K562 (cell line): Measurements from ENCODE around the gene TSEN34. TPM values are rescaled to one million over a fixed set of nuclear protein-coding genes. Genes with fewer than 3 reads are reported as not detected.

Source experiments
- FOXA1 ChIP-seq: fragments of 450-650 bp; IDR thresholded peaks from 2 replicates; pipeline ENCODE4 v1.6.1; 2016; ENCODE audit warnings: mild to moderate bottlenecking, borderline replicate concordance
- GABPB2 ChIP-seq: fragments of 250-450 bp; sonication (Bioruptor Pico); conservative IDR thresholded peaks from 2 replicates; pipeline ENCODE4 v1.5.1; 2021; ENCODE audit warnings: mild to moderate bottlenecking
- GATA2 ChIP-seq: sonication (generic); formaldehyde crosslinking; IDR thresholded peaks from 2 replicates; pipeline ENCODE4 v1.4.0; 2020; ENCODE audit warnings: mild to moderate bottlenecking, missing genetic modification reagents
- HDAC3 ChIP-seq: fragments of 450-650 bp; IDR thresholded peaks from 2 replicates; pipeline ENCODE4 v1.6.1; 2018; ENCODE audit warnings: borderline replicate concordance, mild to moderate bottlenecking, moderate library complexity; ENCODE audit not compliant: partially characterized antibody
- KLF1 ChIP-seq: fragments of 450-650 bp; IDR thresholded peaks from 2 replicates; pipeline ENCODE4 v1.6.1; 2016; ENCODE audit warnings: missing genetic modification characterization, missing compliant biosample characterization
- NCOR1 ChIP-seq: fragments of 450-650 bp; IDR thresholded peaks from 2 replicates; pipeline ENCODE4 v1.6.1; 2016; ENCODE audit warnings: mild to moderate bottlenecking, moderate library complexity
- NR2C1 ChIP-seq, 2 experiments: fragments of 450-650 bp; IDR thresholded peaks; 2 replicates each; pipeline ENCODE4 v1.6.1; 2017; ENCODE audit warnings: mild to moderate bottlenecking in 2 of 2, antibody characterized with exemption in 1 of 2, inconsistent platforms in 1 of 2, missing compliant biosample characterization in 1 of 2, missing genetic modification characterization in 1 of 2
- PCBP2 ChIP-seq: fragments of 200-400 bp; formaldehyde crosslinking; IDR thresholded peaks from 2 replicates; pipeline ENCODE4 v1.6.1; 2018; ENCODE audit warnings: low read length, low read depth, mild to moderate bottlenecking, moderate library complexity; ENCODE audit not compliant: poor library complexity, severe bottlenecking
- PHTF2 ChIP-seq: fragments of 250-450 bp; sonication (Bioruptor Pico); IDR thresholded peaks from 2 replicates; pipeline ENCODE4 v1.5.0; 2021; ENCODE audit warnings: mild to moderate bottlenecking
- RBM14 ChIP-seq: fragments of 200-400 bp; formaldehyde crosslinking; IDR thresholded peaks from 2 replicates; pipeline ENCODE4 v1.6.1; 2018; ENCODE audit warnings: low read depth, mild to moderate bottlenecking, low read length, moderate library complexity, borderline replicate concordance; ENCODE audit not compliant: insufficient read depth
- SOX6 ChIP-seq: fragments of 450-650 bp; IDR thresholded peaks from 2 replicates; pipeline ENCODE4 v1.6.1; 2014; ENCODE audit warnings: mild to moderate bottlenecking
- ZNF165 ChIP-seq: fragments of 250-450 bp; sonication (Bioruptor Pico); IDR thresholded peaks from 2 replicates; pipeline ENCODE4 v1.4.0; 2020; ENCODE audit warnings: borderline replicate concordance
- ZNF507 ChIP-seq: conservative IDR thresholded peaks from 2 replicates; pipeline ENCODE4 v1.6.1; 2017; ENCODE audit warnings: missing genetic modification characterization, missing compliant biosample characterization
- polyA plus RNA-seq, 8 experiments: library from polyadenylated mRNA; depleted of rRNA in 4 of 8; stranded (reverse) in 5 of 8; unstranded in 3 of 8; fragments of >200 nt; fragmentation: Nextera tagmentation in 2 of 8; fragmentation: Illumina TruSeq in 1 of 8; extraction: Ambion mirVana in 2 of 8; extraction: Trizol in 1 of 8; gene quantifications; 2 replicates each; pipeline versions ENCODE4 v1.2.1 to v1.2.3, GENCODE V29; 2011 to 2014; ENCODE audit warnings: inconsistent platforms in 1 of 8, missing spikeins in 1 of 8
- total RNA-seq, 7 experiments: library from RNA; depleted of rRNA in 6 of 7; stranded (reverse); fragments of >200 nt in 6 of 7; fragmentation: Illumina TruSeq in 2 of 7; extraction: Trizol in 2 of 7; gene quantifications; 2 replicates each; pipeline versions ENCODE4 v1.2.1 to v1.2.3, GENCODE V29; 2011 to 2021; ENCODE audit warnings: low replicate concordance in 1 of 7
- TF ChIP-seq, protein P1 (sequence below): fragments of 200-800 bp; sonication (Bioruptor generic); IDR thresholded peaks from 2 replicates; pipeline ENCODE4 v1.6.1; 2016; ENCODE audit warnings: missing genetic modification characterization, missing compliant biosample characterization
- TF ChIP-seq, protein P2 (sequence below), 2 experiments: fragments of 450-650 bp; conservative IDR thresholded peaks; 2 replicates each; pipeline ENCODE4 v1.6.1; 2017; ENCODE audit warnings: mild to moderate bottlenecking in 2 of 2, moderate library complexity in 2 of 2
- TF ChIP-seq, protein P3 (sequence below): sonication (generic); formaldehyde crosslinking; IDR thresholded peaks from 2 replicates; pipeline ENCODE4 v1.8.1; 2023; ENCODE audit warnings: mild to moderate bottlenecking, missing genetic modification reagents, moderate library complexity
- TF ChIP-seq, protein P4 (sequence below): sonication (generic); formaldehyde crosslinking; IDR thresholded peaks from 2 replicates; pipeline ENCODE4 v1.8.1; 2023; ENCODE audit warnings: mild to moderate bottlenecking, missing genetic modification reagents

Gene TSEN34
- total and polyA plus RNA-seq, 9 of the 15 experiments (the other 6 are each of a cell fraction or from before 2014, with no cell fraction given): 3.1 to 57.6 (median 29.5) TPM

DNA sequence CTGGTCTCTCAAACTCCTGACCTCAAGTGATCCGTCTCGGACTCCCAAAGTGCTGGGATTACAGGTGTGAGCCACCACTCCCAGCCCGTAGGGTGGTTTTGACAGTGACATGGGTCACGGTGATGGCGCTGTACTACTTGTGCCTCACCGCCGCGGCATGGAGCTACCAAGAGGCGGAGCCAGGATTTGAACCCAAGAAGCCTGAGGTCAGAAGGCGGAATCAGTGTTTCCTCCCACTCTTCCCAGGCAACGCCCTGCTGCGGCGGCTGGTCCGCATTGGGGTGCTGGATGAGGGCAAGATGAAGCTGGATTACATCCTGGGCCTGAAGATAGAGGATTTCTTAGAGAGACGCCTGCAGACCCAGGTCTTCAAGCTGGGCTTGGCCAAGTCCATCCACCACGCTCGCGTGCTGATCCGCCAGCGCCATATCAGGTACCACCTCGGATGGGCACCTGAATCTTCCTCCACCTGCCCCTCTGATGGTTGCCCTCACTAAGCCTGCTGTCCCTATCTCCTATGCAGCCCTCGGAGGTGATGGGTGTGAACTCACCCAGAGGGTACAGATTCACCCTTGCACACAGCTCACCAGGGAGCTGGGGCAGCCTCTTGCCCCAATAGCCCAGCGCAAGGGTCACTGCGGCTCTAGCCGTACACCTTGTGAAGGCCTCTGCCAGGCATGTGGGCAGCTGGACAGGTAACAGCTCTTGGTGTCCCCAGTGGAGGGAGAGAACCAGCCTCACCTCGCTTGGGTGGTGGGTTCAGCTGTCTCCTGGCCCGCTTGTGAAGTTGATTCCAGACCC lies 15.1 kb downstream of the TSEN34 start (continued):
- TF ChIP-seq, protein P1, sequence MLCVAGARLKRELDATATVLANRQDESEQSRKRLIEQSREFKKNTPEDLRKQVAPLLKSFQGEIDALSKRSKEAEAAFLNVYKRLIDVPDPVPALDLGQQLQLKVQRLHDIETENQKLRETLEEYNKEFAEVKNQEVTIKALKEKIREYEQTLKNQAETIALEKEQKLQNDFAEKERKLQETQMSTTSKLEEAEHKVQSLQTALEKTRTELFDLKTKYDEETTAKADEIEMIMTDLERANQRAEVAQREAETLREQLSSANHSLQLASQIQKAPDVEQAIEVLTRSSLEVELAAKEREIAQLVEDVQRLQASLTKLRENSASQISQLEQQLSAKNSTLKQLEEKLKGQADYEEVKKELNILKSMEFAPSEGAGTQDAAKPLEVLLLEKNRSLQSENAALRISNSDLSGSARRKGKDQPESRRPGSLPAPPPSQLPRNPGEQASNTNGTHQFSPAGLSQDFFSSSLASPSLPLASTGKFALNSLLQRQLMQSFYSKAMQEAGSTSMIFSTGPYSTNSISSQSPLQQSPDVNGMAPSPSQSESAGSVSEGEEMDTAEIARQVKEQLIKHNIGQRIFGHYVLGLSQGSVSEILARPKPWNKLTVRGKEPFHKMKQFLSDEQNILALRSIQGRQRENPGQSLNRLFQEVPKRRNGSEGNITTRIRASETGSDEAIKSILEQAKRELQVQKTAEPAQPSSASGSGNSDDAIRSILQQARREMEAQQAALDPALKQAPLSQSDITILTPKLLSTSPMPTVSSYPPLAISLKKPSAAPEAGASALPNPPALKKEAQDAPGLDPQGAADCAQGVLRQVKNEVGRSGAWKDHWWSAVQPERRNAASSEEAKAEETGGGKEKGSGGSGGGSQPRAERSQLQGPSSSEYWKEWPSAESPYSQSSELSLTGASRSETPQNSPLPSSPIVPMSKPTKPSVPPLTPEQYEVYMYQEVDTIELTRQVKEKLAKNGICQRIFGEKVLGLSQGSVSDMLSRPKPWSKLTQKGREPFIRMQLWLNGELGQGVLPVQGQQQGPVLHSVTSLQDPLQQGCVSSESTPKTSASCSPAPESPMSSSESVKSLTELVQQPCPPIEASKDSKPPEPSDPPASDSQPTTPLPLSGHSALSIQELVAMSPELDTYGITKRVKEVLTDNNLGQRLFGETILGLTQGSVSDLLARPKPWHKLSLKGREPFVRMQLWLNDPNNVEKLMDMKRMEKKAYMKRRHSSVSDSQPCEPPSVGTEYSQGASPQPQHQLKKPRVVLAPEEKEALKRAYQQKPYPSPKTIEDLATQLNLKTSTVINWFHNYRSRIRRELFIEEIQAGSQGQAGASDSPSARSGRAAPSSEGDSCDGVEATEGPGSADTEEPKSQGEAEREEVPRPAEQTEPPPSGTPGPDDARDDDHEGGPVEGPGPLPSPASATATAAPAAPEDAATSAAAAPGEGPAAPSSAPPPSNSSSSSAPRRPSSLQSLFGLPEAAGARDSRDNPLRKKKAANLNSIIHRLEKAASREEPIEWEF: no peak
- TF ChIP-seq GABPB2 (CRISPR knock-in tag): no peak
- TF ChIP-seq KLF1 (tag): peak; percentile 34; the same call in 1 of the 2 replicates
- TF ChIP-seq GATA2 (CRISPR knock-in tag): no peak
- TF ChIP-seq PHTF2 (CRISPR knock-in tag): no peak
- no peak for TF ChIP-seq PCBP2
- no peak for TF ChIP-seq HDAC3
- TF ChIP-seq, protein P2, sequence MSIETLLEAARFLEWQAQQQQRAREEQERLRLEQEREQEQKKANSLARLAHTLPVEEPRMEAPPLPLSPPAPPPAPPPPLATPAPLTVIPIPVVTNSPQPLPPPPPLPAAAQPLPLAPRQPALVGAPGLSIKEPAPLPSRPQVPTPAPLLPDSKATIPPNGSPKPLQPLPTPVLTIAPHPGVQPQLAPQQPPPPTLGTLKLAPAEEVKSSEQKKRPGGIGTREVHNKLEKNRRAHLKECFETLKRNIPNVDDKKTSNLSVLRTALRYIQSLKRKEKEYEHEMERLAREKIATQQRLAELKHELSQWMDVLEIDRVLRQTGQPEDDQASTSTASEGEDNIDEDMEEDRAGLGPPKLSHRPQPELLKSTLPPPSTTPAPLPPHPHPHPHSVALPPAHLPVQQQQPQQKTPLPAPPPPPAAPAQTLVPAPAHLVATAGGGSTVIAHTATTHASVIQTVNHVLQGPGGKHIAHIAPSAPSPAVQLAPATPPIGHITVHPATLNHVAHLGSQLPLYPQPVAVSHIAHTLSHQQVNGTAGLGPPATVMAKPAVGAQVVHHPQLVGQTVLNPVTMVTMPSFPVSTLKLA (conservative IDR thresholded peaks at IDR 0.05): 0 out of 4 replicates have a peak, but pooled peaks of 1 of the 2 experiments have one; percentile 30
- no peak for TF ChIP-seq ZNF165 (CRISPR knock-in tag)
- no peak for TF ChIP-seq RBM14
- TF ChIP-seq, protein P3, sequence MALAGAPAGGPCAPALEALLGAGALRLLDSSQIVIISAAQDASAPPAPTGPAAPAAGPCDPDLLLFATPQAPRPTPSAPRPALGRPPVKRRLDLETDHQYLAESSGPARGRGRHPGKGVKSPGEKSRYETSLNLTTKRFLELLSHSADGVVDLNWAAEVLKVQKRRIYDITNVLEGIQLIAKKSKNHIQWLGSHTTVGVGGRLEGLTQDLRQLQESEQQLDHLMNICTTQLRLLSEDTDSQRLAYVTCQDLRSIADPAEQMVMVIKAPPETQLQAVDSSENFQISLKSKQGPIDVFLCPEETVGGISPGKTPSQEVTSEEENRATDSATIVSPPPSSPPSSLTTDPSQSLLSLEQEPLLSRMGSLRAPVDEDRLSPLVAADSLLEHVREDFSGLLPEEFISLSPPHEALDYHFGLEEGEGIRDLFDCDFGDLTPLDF (CRISPR knock-in tag): 0 out of 2 replicates have a peak, but pooled peaks have one; percentile 62
- TF ChIP-seq, protein P4, sequence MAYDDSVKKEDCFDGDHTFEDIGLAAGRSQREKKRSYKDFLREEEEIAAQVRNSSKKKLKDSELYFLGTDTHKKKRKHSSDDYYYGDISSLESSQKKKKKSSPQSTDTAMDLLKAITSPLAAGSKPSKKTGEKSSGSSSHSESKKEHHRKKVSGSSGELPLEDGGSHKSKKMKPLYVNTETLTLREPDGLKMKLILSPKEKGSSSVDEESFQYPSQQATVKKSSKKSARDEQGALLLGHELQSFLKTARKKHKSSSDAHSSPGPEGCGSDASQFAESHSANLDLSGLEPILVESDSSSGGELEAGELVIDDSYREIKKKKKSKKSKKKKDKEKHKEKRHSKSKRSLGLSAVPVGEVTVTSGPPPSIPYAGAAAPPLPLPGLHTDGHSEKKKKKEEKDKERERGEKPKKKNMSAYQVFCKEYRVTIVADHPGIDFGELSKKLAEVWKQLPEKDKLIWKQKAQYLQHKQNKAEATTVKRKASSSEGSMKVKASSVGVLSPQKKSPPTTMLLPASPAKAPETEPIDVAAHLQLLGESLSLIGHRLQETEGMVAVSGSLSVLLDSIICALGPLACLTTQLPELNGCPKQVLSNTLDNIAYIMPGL: 0 out of 2 replicates have a peak, but pooled peaks have one; percentile 43
- no peak for TF ChIP-seq NCOR1
- no peak for TF ChIP-seq SOX6
- no peak for TF ChIP-seq ZNF507 (tag)
- no peak for TF ChIP-seq FOXA1
- no peak for TF ChIP-seq NR2C1 (IDR thresholded peaks at IDR 0.05)
- TF ChIP-seq NR2C1 (tag; IDR thresholded peaks at IDR 0.05): peak; percentile 17; the same call in 1 of the 2 replicates
